Measurements from ENCODE around the gene NPHP1.

DNA sequence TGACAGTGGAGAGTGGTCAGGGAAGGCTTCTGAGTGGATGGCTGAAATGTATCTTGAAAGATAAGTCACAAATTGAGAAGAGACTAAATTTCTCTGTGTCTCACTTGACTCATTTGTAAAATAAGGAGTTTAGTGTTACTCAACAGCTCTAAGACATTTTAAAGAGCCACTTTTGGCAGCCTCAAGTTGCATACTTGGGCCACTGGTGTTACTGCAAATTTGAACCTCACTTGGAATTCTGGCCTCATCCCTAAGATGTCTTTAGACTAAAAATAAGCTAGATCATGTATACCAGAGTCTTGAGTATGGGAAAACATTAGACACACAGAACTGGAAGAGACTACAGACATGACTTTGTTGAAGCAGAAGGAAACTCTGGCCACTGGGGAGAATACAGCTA is 12.0 kb upstream of the NPHP1 start:
- TF ChIP-seq, protein P1, sequence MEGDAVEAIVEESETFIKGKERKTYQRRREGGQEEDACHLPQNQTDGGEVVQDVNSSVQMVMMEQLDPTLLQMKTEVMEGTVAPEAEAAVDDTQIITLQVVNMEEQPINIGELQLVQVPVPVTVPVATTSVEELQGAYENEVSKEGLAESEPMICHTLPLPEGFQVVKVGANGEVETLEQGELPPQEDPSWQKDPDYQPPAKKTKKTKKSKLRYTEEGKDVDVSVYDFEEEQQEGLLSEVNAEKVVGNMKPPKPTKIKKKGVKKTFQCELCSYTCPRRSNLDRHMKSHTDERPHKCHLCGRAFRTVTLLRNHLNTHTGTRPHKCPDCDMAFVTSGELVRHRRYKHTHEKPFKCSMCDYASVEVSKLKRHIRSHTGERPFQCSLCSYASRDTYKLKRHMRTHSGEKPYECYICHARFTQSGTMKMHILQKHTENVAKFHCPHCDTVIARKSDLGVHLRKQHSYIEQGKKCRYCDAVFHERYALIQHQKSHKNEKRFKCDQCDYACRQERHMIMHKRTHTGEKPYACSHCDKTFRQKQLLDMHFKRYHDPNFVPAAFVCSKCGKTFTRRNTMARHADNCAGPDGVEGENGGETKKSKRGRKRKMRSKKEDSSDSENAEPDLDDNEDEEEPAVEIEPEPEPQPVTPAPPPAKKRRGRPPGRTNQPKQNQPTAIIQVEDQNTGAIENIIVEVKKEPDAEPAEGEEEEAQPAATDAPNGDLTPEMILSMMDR (IDR thresholded peaks at IDR 0.05) = no peak
- no peak for TF ChIP-seq EZH2 (IDR thresholded peaks at IDR 0.05; ENCODE audit: borderline replicate concordance, insufficient read depth, low read depth, low read length, poor library complexity, severe bottlenecking)
